NCI-H2029 (cell line): ENCODE measurements around the gene PARVA.

Source experiments
- DNase-seq: peaks from one replicate; lab custom pipeline; 2025; lab: John Stamatoyannopoulos, UW

PARVA gene

GRCh38 chr11:12459865-12460444 lies 82.6 kb downstream of the PARVA start:
- no peak for DNase-seq

GRCh38 chr11:12460466-12460865 lies 83.1 kb downstream of the PARVA start:
- peak; percentile 13 for DNase-seq

GRCh38 chr11:12461516-12461915 lies 84.1 kb downstream of the PARVA start:
- DNase-seq: no peak

- no peak for DNase-seq
These were observed 86.9 kb downstream of the PARVA start for GRCh38 chr11:12464303-12464702.

GRCh38 chr11:12465332-12465731 lies 88.0 kb downstream of the PARVA start:
- DNase-seq: no peak

GRCh38 chr11:12467610-12468009 lies 90.2 kb downstream of the PARVA start:
- no peak for DNase-seq

GRCh38 chr11:12469451-12469850 lies 92.1 kb downstream of the PARVA start:
- DNase-seq: no peak

GRCh38 chr11:12470236-12470635 lies 92.9 kb downstream of the PARVA start:
- no peak for DNase-seq

GRCh38 chr11:12472401-12473005 lies 95.1 kb downstream of the PARVA start:
- DNase-seq: no peak

- no peak for DNase-seq
These were observed 96.0 kb downstream of the PARVA start for GRCh38 chr11:12473381-12473780.

GRCh38 chr11:12474871-12475270 lies 97.5 kb downstream of the PARVA start:
- DNase-seq: no peak

- no peak for DNase-seq
These were observed 101.4 kb downstream of the PARVA start for GRCh38 chr11:12478743-12479142.

GRCh38 chr11:12480401-12480800 lies 103.0 kb downstream of the PARVA start:
- no peak for DNase-seq

GRCh38 chr11:12482839-12483238 lies 105.5 kb downstream of the PARVA start:
- peak; percentile 88 for DNase-seq

- DNase-seq: no peak
These were observed 106.2 kb downstream of the PARVA start for GRCh38 chr11:12483604-12484003.

- no peak for DNase-seq
These were observed 108.0 kb downstream of the PARVA start for GRCh38 chr11:12485328-12485727.

- DNase-seq: no peak
These were observed 111.9 kb downstream of the PARVA start for GRCh38 chr11:12489246-12489772.

- no peak for DNase-seq
These were observed 117.3 kb downstream of the PARVA start for GRCh38 chr11:12494699-12495098.

GRCh38 chr11:12496181-12497025 lies 119.0 kb downstream of the PARVA start:
- no peak for DNase-seq

GRCh38 chr11:12497431-12497830 lies 120.1 kb downstream of the PARVA start:
- no peak for DNase-seq

GRCh38 chr11:12499071-12499470 lies 121.7 kb downstream of the PARVA start:
- DNase-seq: no peak

GRCh38 chr11:12502046-12502445 lies 124.7 kb downstream of the PARVA start:
- no peak for DNase-seq

- no peak for DNase-seq
These were observed 125.7 kb downstream of the PARVA start for GRCh38 chr11:12503039-12503484.
